ENCODE results near the gene LENG8.

LENG8 gene

DNA sequence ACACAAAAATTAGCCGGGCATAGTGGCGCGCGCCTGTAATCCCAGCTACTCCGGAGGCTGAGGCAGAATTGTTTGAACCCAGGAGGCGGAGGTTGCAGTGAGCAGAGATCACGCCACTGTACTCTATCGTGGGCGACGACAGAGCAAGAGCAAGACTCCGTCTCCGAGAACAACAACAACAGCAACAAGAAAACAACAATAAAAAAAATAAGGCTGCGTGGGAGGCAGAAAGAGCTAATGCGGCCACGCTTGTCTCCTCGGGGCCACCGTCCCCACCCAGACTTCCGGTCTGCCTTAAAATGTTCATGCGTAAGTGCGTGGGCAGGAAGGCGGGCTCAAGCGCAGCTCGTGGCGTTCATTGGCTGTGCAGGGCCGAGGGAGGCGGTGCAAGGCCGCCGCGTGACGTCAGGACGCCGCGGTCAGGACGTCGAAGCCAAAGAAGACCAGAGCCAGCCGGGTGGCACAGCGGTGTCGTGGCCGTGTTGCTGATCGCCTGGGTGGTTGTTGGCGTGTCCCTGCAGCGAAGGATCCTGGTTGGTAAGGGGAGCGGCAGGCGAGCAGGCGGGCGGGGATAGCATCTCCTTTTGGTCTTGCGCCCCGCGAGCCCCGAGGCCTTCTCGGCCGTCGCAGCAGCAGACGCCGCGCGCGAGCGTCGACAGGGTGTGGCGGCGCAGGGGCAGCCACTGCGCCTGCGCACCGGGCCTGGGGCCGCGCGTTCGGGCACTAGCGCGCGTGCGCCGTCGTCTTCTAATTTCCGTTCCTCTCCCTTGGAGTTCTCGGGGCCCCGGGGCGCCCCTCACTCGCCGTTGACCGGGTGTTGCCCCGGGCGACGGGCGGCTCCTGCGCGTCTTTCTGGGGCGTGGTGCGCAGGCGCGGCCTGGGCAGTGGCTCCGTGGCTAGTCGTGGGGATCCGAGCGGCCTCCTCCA, at the start of gene LENG8:
Gene LENG8, plus strand, starts transcription at position 426 of the 927 bp plus-strand sequence. CDS start 2,146 bp downstream, outside the sequence.
- H3K9ac ChIP-seq (ENCODE audit: low read length) = peak within 1 kb of the TSS; percentile 76
- H3K27me3 ChIP-seq (ENCODE audit: control insufficient read depth, insufficient read depth, low read length) = no peaks in the 10 kb centered on the region
- peaks cover 36% of the 10 kb centered on the region for H3K36me3 ChIP-seq (ENCODE audit: control insufficient read depth, low read depth, low read length)
- peak within 1 kb of the TSS; percentile 22 for H3K27ac ChIP-seq (ENCODE audit: low read length)
- H3K4me1 ChIP-seq (ENCODE audit: control insufficient read depth, low read depth, low read length) = peaks cover 5% of the 10 kb centered on the region
- no peaks in the 10 kb centered on the region for H3K9me3 ChIP-seq (ENCODE audit: control insufficient read depth, low read depth, low read length)
- H3K4me3 ChIP-seq (ENCODE audit: low read length) = peak within 1 kb of the TSS; percentile 88

DNA sequence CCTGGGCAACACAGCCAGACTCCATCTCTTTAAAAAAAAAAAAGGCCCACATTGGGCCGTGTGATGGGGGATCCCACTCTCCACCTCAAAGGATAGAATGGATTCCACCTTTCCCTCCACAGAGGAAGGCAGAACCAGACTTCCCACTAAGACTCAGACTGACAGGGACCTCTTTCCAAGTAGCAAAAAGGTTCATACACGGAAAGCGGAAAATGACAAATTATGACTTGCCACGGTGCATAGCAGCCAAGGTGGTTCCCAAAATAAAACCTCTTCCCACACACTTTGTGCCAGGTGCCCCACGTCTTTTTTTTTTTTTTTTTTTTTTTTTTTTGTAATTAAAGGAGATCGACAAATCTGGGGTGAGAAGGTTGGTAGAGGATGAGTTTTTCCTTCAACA, 48.1 kb upstream of the LENG8 start:
- no peaks in the 10 kb centered on the region for H3K27me3 ChIP-seq (ENCODE audit: control insufficient read depth, insufficient read depth, low read length)
- no peak overlapping the region for H3K27ac ChIP-seq (ENCODE audit: low read length)
- H3K4me3 ChIP-seq (ENCODE audit: low read length) = no peak overlapping the region
- H3K9ac ChIP-seq (ENCODE audit: low read length) = no peak overlapping the region
- H3K9me3 ChIP-seq (ENCODE audit: control insufficient read depth, low read depth, low read length) = no peaks in the 10 kb centered on the region
- H3K4me1 ChIP-seq (ENCODE audit: control insufficient read depth, low read depth, low read length) = no peaks in the 10 kb centered on the region
- H3K36me3 ChIP-seq (ENCODE audit: control insufficient read depth, low read depth, low read length) = no peaks in the 10 kb centered on the region

DNA sequence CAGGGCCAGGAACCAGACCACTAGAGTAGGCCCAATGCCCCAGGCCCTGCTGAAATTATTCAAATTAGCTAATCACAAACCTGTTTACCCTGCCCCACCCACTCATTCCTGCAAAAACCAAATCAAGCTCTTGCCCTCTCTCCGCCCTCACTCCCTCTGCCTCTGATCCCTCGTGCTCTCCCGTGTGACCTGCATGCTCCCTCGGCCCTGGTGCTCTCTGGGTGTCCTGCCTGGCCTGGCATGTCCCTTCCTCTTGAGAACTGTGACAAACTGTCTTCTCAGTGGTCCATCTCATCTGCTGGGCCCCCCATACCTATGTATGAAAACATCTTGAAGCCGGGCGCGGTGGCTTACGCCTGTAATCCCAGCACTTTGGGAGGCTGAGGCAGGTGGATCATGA, 45.9 kb upstream of the LENG8 start:
- Histone ChIP-seq H3K4me3 (ENCODE audit: low read length) (no peak overlapping the region), H3K27me3 (ENCODE audit: control insufficient read depth, insufficient read depth, low read length) (no peaks in the 10 kb centered on the region), H3K27ac (ENCODE audit: low read length) (no peak overlapping the region), H3K9me3 (ENCODE audit: control insufficient read depth, low read depth, low read length) (no peaks in the 10 kb centered on the region), H3K9ac (ENCODE audit: low read length) (no peak overlapping the region), H3K36me3 (ENCODE audit: control insufficient read depth, low read depth, low read length) (no peaks in the 10 kb centered on the region), H3K4me1 (ENCODE audit: control insufficient read depth, low read depth, low read length) (no peaks in the 10 kb centered on the region)

DNA sequence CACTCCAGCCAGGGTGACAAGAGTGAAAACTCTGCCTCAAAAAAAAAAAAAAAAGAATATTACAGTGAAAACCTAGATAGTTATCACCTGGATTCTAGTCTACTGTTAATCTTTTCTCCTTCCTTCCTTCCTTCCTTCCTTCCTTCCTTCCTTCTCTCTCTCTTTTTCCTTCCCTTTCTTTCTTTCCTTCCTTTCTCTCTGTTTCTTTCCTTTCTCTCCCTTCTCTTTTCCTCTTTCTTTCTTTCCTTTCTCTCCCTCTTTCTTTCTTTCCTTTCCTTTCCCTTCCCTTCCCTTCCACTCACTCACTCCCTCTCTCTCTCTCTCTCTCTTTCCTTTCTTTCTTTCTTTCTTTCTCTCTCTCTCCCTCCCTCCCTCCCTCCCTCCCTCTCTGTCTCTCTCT, 43.4 kb upstream of the LENG8 start:
- H3K4me3 ChIP-seq (ENCODE audit: low read length) = no peak overlapping the region
- H3K9me3 ChIP-seq (ENCODE audit: control insufficient read depth, low read depth, low read length) = no peaks in the 10 kb centered on the region
- H3K27ac ChIP-seq (ENCODE audit: low read length) = no peak overlapping the region
- no peaks in the 10 kb centered on the region for H3K27me3 ChIP-seq (ENCODE audit: control insufficient read depth, insufficient read depth, low read length)
- H3K4me1 ChIP-seq (ENCODE audit: control insufficient read depth, low read depth, low read length) = no peaks in the 10 kb centered on the region
- H3K36me3 ChIP-seq (ENCODE audit: control insufficient read depth, low read depth, low read length) = no peaks in the 10 kb centered on the region
- H3K9ac ChIP-seq (ENCODE audit: low read length) = no peak overlapping the region

DNA sequence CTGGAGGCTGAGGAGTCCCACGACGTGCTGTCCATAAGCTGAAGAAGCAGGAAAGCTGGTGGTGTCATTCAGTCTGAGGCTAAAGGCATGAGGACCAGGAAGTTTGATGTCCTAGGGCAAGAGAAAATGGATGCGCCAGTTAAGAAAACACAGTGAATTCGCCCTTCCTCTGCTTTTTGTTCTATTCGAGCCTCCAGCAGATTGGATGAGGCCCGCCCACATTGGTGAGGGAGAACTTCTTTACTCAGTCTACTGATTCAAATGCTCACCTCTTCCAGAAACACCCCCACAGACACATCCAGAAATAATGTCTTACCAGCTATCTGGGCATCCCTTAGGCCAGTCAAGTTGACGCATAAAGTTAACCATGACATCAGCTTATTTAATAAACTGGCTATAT, 41.2 kb upstream of the LENG8 start:
- no peaks in the 10 kb centered on the region for H3K9me3 ChIP-seq (ENCODE audit: control insufficient read depth, low read depth, low read length)
- no peak overlapping the region for H3K27ac ChIP-seq (ENCODE audit: low read length)
- H3K36me3 ChIP-seq (ENCODE audit: control insufficient read depth, low read depth, low read length) = no peaks in the 10 kb centered on the region
- H3K9ac ChIP-seq (ENCODE audit: low read length) = no peak overlapping the region
- no peak overlapping the region for H3K4me3 ChIP-seq (ENCODE audit: low read length)
- no peaks in the 10 kb centered on the region for H3K27me3 ChIP-seq (ENCODE audit: control insufficient read depth, insufficient read depth, low read length)
- no peaks in the 10 kb centered on the region for H3K4me1 ChIP-seq (ENCODE audit: control insufficient read depth, low read depth, low read length)

DNA sequence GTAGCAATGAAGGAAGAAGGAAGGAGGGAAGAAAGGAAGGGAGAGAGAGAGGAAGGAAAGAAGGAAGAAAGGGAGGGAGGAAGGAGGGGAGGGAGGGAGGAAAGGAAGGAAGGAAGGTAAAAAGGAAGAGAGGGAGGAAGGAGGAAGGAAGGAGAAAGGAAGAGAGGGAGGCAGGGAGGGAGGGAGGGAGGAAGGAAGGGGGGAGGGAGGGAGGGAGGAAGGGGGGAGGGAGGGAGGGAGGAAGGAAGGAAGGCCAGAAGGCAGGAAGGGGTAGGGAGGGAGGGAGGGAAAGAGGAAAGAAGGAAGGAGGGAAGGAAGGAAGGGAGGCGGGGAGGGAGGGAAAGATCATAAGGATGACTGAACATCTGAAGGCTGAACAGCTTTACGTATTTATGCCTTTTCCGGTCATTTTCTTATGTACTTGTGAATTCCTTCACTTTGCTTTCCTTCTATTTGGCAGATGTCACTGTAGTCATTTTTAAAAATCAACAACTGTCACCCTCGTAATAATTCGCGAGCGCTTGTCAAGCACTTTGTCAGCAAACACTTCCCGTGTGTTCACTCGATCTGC, 40.5 kb upstream of the LENG8 start:
- Histone ChIP-seq H3K4me1 (ENCODE audit: control insufficient read depth, low read depth, low read length) (no peaks in the 10 kb centered on the region), H3K4me3 (ENCODE audit: low read length) (no peak overlapping the region), H3K27me3 (ENCODE audit: control insufficient read depth, insufficient read depth, low read length) (no peaks in the 10 kb centered on the region), H3K9ac (ENCODE audit: low read length) (no peak overlapping the region), H3K9me3 (ENCODE audit: control insufficient read depth, low read depth, low read length) (no peaks in the 10 kb centered on the region), H3K36me3 (ENCODE audit: control insufficient read depth, low read depth, low read length) (no peaks in the 10 kb centered on the region), H3K27ac (ENCODE audit: low read length) (no peak overlapping the region)

DNA sequence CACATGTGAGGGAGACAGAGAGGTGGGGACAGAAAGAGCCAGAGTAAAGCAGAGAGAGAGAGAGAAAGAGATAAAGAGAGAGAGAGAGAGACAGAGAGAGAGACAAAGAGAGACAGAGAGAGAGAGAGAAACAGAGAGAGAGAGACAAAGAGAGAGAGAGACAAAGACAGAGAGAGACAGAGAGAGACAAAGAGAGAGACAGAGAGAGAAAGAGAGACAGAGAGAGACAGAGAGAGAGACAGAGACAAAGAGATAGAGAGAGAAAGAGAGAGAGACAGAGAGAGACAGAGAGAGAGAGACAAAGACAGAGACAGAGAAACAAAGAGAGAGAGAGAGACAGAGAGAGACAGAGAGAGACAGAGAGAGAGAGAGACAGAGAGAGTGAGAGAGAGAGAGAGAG, 38.0 kb upstream of the LENG8 start:
- Histone ChIP-seq H3K36me3 (ENCODE audit: control insufficient read depth, low read depth, low read length) (no peaks in the 10 kb centered on the region), H3K4me1 (ENCODE audit: control insufficient read depth, low read depth, low read length) (peaks cover 3% of the 10 kb centered on the region), H3K4me3 (ENCODE audit: low read length) (no peak overlapping the region)

DNA sequence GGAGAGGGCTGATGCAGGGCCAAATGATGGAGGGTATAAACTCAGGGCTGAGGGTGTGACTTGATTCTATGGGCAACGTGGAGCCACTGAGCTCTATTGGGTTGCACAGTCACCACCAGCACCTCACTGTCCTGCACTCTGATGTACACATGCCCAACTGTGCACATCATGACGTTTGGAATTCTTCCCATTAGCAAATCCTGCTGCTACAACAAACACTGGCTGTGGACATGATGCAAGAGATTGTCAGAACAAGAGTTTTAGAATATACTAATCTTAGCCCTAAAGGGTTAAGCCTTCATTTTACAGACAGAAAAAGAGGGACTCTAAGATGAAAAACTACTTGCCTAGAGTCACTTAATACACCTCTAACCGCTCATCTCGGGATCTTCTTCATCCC, 36.1 kb upstream of the LENG8 start:
- Histone ChIP-seq H3K4me1 (ENCODE audit: control insufficient read depth, low read depth, low read length) (peaks cover 3% of the 10 kb centered on the region), H3K9ac (ENCODE audit: low read length) (no peak overlapping the region), H3K27me3 (ENCODE audit: control insufficient read depth, insufficient read depth, low read length) (peaks cover 30% of the 10 kb centered on the region), H3K9me3 (ENCODE audit: control insufficient read depth, low read depth, low read length) (no peaks in the 10 kb centered on the region), H3K36me3 (ENCODE audit: control insufficient read depth, low read depth, low read length) (no peaks in the 10 kb centered on the region), H3K27ac (ENCODE audit: low read length) (no peak overlapping the region), H3K4me3 (ENCODE audit: low read length) (no peak overlapping the region)

More for the DNA sequence above, 38.0 kb upstream of the LENG8 start:
- no peaks in the 10 kb centered on the region for H3K9me3 ChIP-seq (ENCODE audit: control insufficient read depth, low read depth, low read length)
- no peak overlapping the region for H3K27ac ChIP-seq (ENCODE audit: low read length)
- peaks cover 20% of the 10 kb centered on the region for H3K27me3 ChIP-seq (ENCODE audit: control insufficient read depth, insufficient read depth, low read length)
- no peak overlapping the region for H3K9ac ChIP-seq (ENCODE audit: low read length)

DNA sequence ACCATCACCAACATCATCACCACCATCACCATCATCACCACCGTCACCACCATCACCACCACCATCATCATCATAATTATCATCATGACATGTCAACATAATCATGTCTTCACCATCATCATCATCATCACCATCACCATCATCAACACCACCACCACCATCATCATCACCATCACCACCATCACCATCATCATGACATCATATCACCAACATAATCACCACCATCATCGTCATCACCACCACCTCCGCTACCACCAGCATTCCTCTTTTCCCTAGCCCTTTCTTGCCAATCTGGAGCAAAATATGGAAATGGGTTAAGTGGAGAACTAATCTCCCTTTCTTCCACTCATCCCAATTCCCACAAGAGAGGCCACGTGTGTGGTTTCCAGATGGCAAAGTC, 34.8 kb upstream of the LENG8 start:
- peaks cover 8% of the 10 kb centered on the region for H3K4me1 ChIP-seq (ENCODE audit: control insufficient read depth, low read depth, low read length)
- no peak overlapping the region for H3K27ac ChIP-seq (ENCODE audit: low read length)
- no peaks in the 10 kb centered on the region for H3K36me3 ChIP-seq (ENCODE audit: control insufficient read depth, low read depth, low read length)
- H3K9ac ChIP-seq (ENCODE audit: low read length) = no peak overlapping the region
- H3K9me3 ChIP-seq (ENCODE audit: control insufficient read depth, low read depth, low read length) = no peaks in the 10 kb centered on the region
- H3K4me3 ChIP-seq (ENCODE audit: low read length) = no peak overlapping the region
- H3K27me3 ChIP-seq (ENCODE audit: control insufficient read depth, insufficient read depth, low read length) = peaks cover 30% of the 10 kb centered on the region

DNA sequence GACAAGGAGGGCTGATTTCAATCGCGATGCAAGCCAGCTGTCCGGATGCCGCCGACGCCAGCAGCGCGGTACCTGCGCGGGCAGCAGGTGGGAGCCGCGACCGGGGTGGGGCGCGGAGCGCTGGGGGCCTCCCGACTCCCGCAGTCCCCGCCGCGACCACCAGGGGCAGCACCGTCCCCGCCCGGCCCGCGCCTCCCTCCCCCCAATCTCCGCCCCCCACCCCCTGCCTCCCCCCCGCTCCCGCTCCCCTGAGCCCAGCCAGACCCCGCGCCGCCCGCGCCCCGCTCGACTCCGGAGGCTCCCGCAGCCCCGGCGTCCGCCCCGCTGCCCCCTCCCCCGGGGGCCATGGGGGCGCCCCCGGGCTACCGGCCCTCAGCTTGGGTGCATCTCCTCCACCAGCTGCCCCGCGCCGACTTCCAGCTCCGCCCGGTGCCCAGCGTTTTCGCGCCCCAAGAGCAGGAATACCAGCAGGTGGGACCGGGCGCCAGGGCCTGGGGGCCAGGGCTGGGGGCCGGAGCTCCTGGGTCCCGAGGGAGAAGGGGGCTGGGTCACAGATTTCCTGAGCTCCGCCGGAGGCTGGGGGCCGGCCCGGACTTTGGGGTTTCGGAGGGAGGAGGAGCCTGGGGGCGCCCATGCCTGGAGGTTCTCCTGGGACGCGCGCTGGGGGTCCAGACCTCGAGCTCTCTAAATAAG, 33.6 kb upstream of the LENG8 start, which contains the start of gene TTYH1:
Gene TTYH1, plus strand, starts transcription at position 257 of the 693 bp plus-strand sequence. Its CDS starts 89 bp downstream, at position 346.
- no peak within 1 kb of the TSS for H3K27ac ChIP-seq (ENCODE audit: low read length)
- peaks cover 15% of the 10 kb centered on the region for H3K4me1 ChIP-seq (ENCODE audit: control insufficient read depth, low read depth, low read length)
- no peaks in the 10 kb centered on the region for H3K36me3 ChIP-seq (ENCODE audit: control insufficient read depth, low read depth, low read length)
- H3K9me3 ChIP-seq (ENCODE audit: control insufficient read depth, low read depth, low read length) = no peaks in the 10 kb centered on the region
- peaks cover 30% of the 10 kb centered on the region for H3K27me3 ChIP-seq (ENCODE audit: control insufficient read depth, insufficient read depth, low read length)
- peak within 1 kb of the TSS; percentile 40 for H3K9ac ChIP-seq (ENCODE audit: low read length)
- H3K4me3 ChIP-seq (ENCODE audit: low read length) = peak within 1 kb of the TSS; percentile 70

DNA sequence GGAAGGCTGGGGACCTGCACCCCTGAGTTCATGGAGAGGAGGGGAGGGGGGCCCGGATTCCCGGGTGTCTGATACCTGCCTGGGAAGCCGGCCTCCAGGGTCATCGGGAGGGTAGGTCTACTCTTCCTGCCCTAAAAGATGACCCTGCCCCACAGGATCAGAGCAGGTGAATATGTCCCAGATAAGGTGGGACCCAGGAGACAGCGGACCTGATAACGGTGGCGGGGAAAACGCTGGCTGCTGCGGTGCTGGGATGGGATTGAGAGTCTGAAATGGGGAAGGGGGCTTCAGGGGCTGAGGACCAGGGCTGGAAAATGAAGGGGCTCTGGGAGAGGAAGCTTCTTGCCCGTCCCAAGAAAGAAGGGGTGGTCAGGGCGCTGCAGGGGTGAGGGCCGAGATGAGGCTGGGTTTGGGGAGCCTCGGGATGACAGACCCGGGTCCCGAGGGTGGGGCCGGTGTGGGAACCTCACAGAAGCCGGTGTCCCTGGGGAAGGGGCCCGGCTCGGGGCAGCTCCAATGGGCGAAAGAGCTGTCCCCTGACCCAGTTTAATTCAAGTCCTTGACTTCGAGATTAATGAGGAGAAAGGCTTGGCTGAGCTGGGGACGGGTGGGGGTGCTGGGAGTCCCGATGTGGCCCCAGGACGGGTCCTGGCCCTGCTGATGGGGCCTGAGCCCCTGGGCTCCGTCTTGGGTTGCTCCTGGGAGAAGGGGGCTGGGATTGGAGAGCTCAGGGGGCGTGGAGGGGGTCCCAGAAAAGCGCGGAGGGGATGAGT, 32.9 kb upstream of the LENG8 start:
- Histone ChIP-seq H3K4me1 (ENCODE audit: control insufficient read depth, low read depth, low read length) (peaks cover 15% of the 10 kb centered on the region), H3K4me3 (ENCODE audit: low read length) (peak overlapping the region; percentile 70), H3K36me3 (ENCODE audit: control insufficient read depth, low read depth, low read length) (no peaks in the 10 kb centered on the region), H3K27me3 (ENCODE audit: control insufficient read depth, insufficient read depth, low read length) (peaks cover 30% of the 10 kb centered on the region), H3K9me3 (ENCODE audit: control insufficient read depth, low read depth, low read length) (no peaks in the 10 kb centered on the region), H3K9ac (ENCODE audit: low read length) (peak overlapping the region; percentile 40), H3K27ac (ENCODE audit: low read length) (no peak overlapping the region)
